PFSK-1 (cell line): ENCODE data around the gene KCNG2.

Experiments used
- FOXP2 ChIP-seq: optimal IDR thresholded peaks from 2 replicates; pipeline ENCODE3; 2011; ENCODE audit warnings: borderline replicate concordance, control low read depth, inconsistent platforms; ENCODE audit not compliant: insufficient read depth; ENCODE audit errors: extremely low read length, extremely low read depth
- POLR2AphosphoS5 ChIP-seq: IDR thresholded peaks from 2 replicates; pipeline ENCODE4 v1.6.1; 2012; ENCODE audit warnings: low read depth, mild to moderate bottlenecking, control low read depth, low read length, moderate library complexity
- SIN3A ChIP-seq: IDR thresholded peaks from 2 replicates; pipeline ENCODE4 v1.6.1; 2012; ENCODE audit warnings: mild to moderate bottlenecking, low read length, moderate library complexity, borderline replicate concordance; ENCODE audit not compliant: insufficient read depth
- TAF1 ChIP-seq: IDR thresholded peaks from 2 replicates; pipeline ENCODE4 v1.6.1; 2012; ENCODE audit warnings: low read length, control low read depth, borderline replicate concordance; ENCODE audit not compliant: insufficient read depth
- TF ChIP-seq, protein P1 (sequence below), 2 experiments: IDR thresholded peaks; 2 replicates each; pipeline versions ENCODE4 v1.6.1 to v1.8.0; 2011 to 2012; ENCODE audit warnings: low read depth in 2 of 2, low read length in 2 of 2, control low read depth in 1 of 2, inconsistent platforms in 1 of 2, mild to moderate bottlenecking in 1 of 2, moderate library complexity in 1 of 2; ENCODE audit not compliant: insufficient read depth in 1 of 2

The KCNG2 gene

DNA sequence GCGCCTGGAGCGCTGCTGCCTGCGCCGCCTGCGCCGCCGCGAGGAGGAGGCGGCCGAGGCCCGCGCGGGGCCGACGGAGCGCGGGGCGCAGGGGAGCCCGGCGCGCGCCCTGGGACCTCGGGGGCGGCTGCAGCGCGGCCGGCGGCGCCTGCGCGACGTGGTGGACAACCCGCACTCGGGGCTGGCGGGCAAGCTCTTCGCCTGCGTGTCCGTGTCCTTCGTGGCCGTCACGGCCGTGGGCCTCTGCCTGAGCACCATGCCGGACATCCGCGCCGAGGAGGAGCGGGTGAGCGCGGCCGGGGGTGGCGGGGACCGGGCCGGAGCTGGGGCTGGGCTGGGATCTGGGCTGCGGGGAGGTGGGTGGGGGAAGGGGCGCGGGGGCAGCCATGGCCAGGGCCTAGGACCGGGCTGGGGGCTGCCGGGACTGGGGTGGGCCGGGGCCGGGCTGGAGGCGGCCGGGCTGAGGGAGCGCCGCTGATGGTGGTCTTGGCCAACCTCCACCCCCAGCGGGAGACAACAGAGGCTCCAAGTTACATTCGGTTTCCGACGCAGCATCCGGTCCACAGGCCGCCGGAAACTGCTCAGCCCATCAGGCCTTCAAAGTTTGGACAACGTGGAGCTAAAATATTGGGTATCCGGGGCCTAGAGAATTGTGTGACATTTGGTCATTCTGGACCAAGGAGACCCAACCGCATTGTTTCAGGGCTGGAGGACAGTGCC lies 66.4 kb downstream of the KCNG2 start:
- TF ChIP-seq FOXP2 (no peak), POLR2AphosphoS5 (no peak), SIN3A (no peak), TAF1 (no peak)
- TF ChIP-seq, protein P1, sequence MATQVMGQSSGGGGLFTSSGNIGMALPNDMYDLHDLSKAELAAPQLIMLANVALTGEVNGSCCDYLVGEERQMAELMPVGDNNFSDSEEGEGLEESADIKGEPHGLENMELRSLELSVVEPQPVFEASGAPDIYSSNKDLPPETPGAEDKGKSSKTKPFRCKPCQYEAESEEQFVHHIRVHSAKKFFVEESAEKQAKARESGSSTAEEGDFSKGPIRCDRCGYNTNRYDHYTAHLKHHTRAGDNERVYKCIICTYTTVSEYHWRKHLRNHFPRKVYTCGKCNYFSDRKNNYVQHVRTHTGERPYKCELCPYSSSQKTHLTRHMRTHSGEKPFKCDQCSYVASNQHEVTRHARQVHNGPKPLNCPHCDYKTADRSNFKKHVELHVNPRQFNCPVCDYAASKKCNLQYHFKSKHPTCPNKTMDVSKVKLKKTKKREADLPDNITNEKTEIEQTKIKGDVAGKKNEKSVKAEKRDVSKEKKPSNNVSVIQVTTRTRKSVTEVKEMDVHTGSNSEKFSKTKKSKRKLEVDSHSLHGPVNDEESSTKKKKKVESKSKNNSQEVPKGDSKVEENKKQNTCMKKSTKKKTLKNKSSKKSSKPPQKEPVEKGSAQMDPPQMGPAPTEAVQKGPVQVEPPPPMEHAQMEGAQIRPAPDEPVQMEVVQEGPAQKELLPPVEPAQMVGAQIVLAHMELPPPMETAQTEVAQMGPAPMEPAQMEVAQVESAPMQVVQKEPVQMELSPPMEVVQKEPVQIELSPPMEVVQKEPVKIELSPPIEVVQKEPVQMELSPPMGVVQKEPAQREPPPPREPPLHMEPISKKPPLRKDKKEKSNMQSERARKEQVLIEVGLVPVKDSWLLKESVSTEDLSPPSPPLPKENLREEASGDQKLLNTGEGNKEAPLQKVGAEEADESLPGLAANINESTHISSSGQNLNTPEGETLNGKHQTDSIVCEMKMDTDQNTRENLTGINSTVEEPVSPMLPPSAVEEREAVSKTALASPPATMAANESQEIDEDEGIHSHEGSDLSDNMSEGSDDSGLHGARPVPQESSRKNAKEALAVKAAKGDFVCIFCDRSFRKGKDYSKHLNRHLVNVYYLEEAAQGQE (IDR thresholded peaks at IDR 0.05; ENCODE audit: insufficient read depth in 1 of 2, low read depth in 2 of 2, low read length in 2 of 2): no peak

DNA sequence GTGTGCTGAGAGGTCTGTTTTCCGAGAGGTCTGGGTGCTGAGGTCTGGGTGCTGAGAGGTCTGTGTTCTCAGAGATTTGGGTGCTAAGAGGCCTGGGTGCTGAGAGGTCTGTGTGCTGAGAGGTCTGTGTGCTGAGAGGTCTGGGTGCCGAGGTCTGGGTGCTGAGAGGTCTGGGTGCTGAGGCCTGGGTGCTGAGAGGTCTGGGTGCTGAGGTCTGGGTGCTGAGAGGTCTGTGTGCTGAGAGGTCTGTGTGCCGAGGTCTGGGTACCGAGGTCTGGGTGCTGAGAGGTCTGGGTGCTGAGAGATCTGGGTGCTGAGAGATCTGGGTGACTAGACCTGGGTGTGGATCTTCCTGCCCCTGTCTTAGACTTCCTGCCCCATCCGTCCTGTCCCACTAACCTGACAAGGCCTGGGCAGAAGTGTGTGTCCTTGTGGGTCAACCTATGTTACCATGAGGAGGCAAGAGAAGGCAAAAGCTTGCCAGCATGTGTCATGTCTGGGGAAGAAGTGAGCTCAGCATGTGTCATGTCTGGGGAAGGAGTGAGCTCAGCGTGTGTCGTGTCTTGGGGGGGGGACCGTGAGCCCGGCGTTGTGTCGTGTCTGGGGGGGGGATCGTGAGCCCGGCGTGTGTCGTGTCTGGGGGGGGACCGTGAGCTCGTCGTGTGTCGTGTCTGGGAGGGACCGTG lies 69.3 kb downstream of the KCNG2 start:
- TF ChIP-seq FOXP2 (no peak), TAF1 (no peak), SIN3A (no peak), POLR2AphosphoS5 (no peak)
- TF ChIP-seq, protein P1 (IDR thresholded peaks at IDR 0.05; ENCODE audit: insufficient read depth in 1 of 2, low read depth in 2 of 2, low read length in 2 of 2): no peak

- TF ChIP-seq POLR2AphosphoS5: no peak
- TF ChIP-seq SIN3A: no peak
- TF ChIP-seq FOXP2: no peak
- TF ChIP-seq, protein P1 (IDR thresholded peaks at IDR 0.05; ENCODE audit: insufficient read depth in 1 of 2, low read depth in 2 of 2, low read length in 2 of 2): no peak
- no peak for TF ChIP-seq TAF1
These were observed 69.9 kb downstream of the KCNG2 start for GRCh38 chr18:79867666-79868065.

DNA sequence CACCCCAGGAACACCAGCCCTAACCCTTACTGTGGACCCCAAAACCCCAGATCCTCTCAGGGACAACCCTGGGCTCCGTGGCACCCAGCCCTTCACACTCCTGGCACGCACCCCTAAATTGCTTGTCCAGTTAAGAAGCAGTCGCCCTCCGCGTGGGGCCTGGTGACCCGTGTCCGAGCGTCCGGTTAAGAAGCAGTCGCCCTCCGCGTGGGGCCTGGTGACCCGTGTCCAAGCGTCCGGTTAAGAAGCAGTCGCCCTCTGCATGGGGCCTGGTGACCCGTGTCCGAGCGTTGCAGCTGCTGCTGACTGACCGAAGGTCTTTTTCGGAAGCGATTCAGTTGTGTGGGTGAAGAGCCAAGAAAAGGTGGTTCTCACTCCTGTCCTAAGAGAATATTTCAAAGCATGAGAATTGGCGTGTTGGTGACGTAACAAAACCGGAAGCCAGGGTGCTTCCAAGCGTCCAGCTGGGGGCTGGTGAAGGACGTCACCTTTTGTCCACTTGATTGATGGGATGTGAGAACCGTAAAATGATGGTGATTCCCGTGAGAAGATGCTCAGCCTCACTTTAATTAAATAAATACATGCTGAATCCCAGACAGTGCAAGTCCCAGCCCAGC lies 70.5 kb downstream of the KCNG2 start:
- TF ChIP-seq, protein P1 (IDR thresholded peaks at IDR 0.05; ENCODE audit: insufficient read depth in 1 of 2, low read depth in 2 of 2, low read length in 2 of 2): no peak
- TF ChIP-seq FOXP2: no peak
- TF ChIP-seq TAF1: no peak
- TF ChIP-seq SIN3A: no peak
- no peak for TF ChIP-seq POLR2AphosphoS5

GRCh38 chr18:79868811-79869541 lies 71.2 kb downstream of the KCNG2 start:
- TF ChIP-seq POLR2AphosphoS5 (no peak), SIN3A (no peak), FOXP2 (no peak), TAF1 (no peak)
- TF ChIP-seq, protein P1 (IDR thresholded peaks at IDR 0.05; ENCODE audit: insufficient read depth in 1 of 2, low read depth in 2 of 2, low read length in 2 of 2): no peak
